IPS-20b (cell line): ENCODE measurements around the gene GRM8.

Source experiments
- H3K27ac ChIP-seq: one replicate; pipeline ENCODE4 v1.5.1; 2013; ENCODE audit warnings: low read length
- H3K27me3 ChIP-seq: 2 replicates; pipeline ENCODE4 v1.6.1; 2013; ENCODE audit warnings: mild to moderate bottlenecking, low read length, inconsistent platforms; ENCODE audit not compliant: insufficient read depth
- H3K36me3 ChIP-seq: 2 replicates; pipeline ENCODE4 v1.6.1; 2013; ENCODE audit warnings: low read depth, mild to moderate bottlenecking, inconsistent platforms, low read length, moderate library complexity; ENCODE audit not compliant: insufficient read depth
- H3K4me1 ChIP-seq: 2 replicates; pipeline ENCODE4 v1.6.1; 2013; ENCODE audit warnings: mild to moderate bottlenecking, control low read depth, inconsistent platforms, low read length, moderate library complexity; ENCODE audit not compliant: insufficient read depth
- H3K4me3 ChIP-seq: 2 replicates; pipeline ENCODE4 v1.5.1; 2013; ENCODE audit warnings: mild to moderate bottlenecking, low read length, inconsistent platforms
- H3K9ac ChIP-seq: 2 replicates; pipeline ENCODE4 v1.6.1; 2013; ENCODE audit warnings: low read depth, mild to moderate bottlenecking, inconsistent platforms, low read length, moderate library complexity
- H3K9me3 ChIP-seq: 2 replicates; pipeline ENCODE4 v1.6.1; 2013; ENCODE audit warnings: mild to moderate bottlenecking, low read depth, low read length, inconsistent platforms; ENCODE audit not compliant: insufficient read depth

Gene GRM8

GRCh38 chr7:127253281-127254162 is 781 bp upstream of the GRM8 start:
- H3K4me1 ChIP-seq: peaks cover 3% of the 10 kb centered on the region; the same call in 1 of the 2 replicates
- H3K27ac ChIP-seq: no peak overlapping the region
- H3K9me3 ChIP-seq: no peaks in the 10 kb centered on the region
- H3K9ac ChIP-seq: peak overlapping the region; percentile 91
- H3K27me3 ChIP-seq: peaks cover 72% of the 10 kb centered on the region
- peak overlapping the region; percentile 89 for H3K4me3 ChIP-seq
- no peaks in the 10 kb centered on the region for H3K36me3 ChIP-seq

GRCh38 chr7:127252377-127252713 is 396 bp downstream of the GRM8 start:
- peaks cover 3% of the 10 kb centered on the region; the same call in 1 of the 2 replicates for H3K4me1 ChIP-seq
- no peaks in the 10 kb centered on the region for H3K9me3 ChIP-seq
- peak overlapping the region; percentile 89 for H3K4me3 ChIP-seq
- H3K9ac ChIP-seq: peak overlapping the region; percentile 66; the same call in 1 of the 2 replicates
- no peaks in the 10 kb centered on the region for H3K36me3 ChIP-seq
- H3K27me3 ChIP-seq: peaks cover 79% of the 10 kb centered on the region
- no peak overlapping the region for H3K27ac ChIP-seq

GRCh38 chr7:127251465-127252376 is 1.0 kb downstream of the GRM8 start:
- H3K9ac ChIP-seq: peak overlapping the region; percentile 66; the same call in 1 of the 2 replicates
- no peaks in the 10 kb centered on the region for H3K36me3 ChIP-seq
- peaks cover 3% of the 10 kb centered on the region; the same call in 1 of the 2 replicates for H3K4me1 ChIP-seq
- H3K27me3 ChIP-seq: peaks cover 84% of the 10 kb centered on the region
- peak overlapping the region; percentile 89 for H3K4me3 ChIP-seq
- H3K9me3 ChIP-seq: no peaks in the 10 kb centered on the region
- H3K27ac ChIP-seq: no peak overlapping the region

GRCh38 chr7:127251036-127251464 is 1.7 kb downstream of the GRM8 start:
- Histone ChIP-seq H3K4me3 (peak overlapping the region; percentile 89), H3K9ac (no peak overlapping the region; the same call in 1 of the 2 replicates), H3K36me3 (no peaks in the 10 kb centered on the region), H3K27ac (no peak overlapping the region), H3K9me3 (no peaks in the 10 kb centered on the region), H3K4me1 (peaks cover 3% of the 10 kb centered on the region; the same call in 1 of the 2 replicates), H3K27me3 (peaks cover 81% of the 10 kb centered on the region)

GRCh38 chr7:127250312-127251035 is 2.3 kb downstream of the GRM8 start:
- H3K27me3 ChIP-seq: peaks cover 76% of the 10 kb centered on the region
- H3K9me3 ChIP-seq: no peaks in the 10 kb centered on the region
- peak overlapping the region; percentile 89; the same call in 1 of the 2 replicates for H3K4me3 ChIP-seq
- no peaks in the 10 kb centered on the region for H3K36me3 ChIP-seq
- H3K9ac ChIP-seq: no peak overlapping the region
- H3K4me1 ChIP-seq: peaks cover 3% of the 10 kb centered on the region; the same call in 1 of the 2 replicates
- no peak overlapping the region for H3K27ac ChIP-seq

GRCh38 chr7:127245607-127246006 is 7.1 kb downstream of the GRM8 start:
- Histone ChIP-seq H3K27me3 (peaks cover 34% of the 10 kb centered on the region), H3K9ac (no peak overlapping the region), H3K4me1 (no peaks in the 10 kb centered on the region), H3K4me3 (no peak overlapping the region), H3K27ac (no peak overlapping the region), H3K36me3 (no peaks in the 10 kb centered on the region), H3K9me3 (no peaks in the 10 kb centered on the region)

GRCh38 chr7:127245002-127245401 is 7.7 kb downstream of the GRM8 start:
- no peak overlapping the region for H3K27ac ChIP-seq
- no peak overlapping the region for H3K9ac ChIP-seq
- no peak overlapping the region for H3K4me3 ChIP-seq
- peaks cover 28% of the 10 kb centered on the region for H3K27me3 ChIP-seq
- no peaks in the 10 kb centered on the region for H3K36me3 ChIP-seq
- H3K9me3 ChIP-seq: no peaks in the 10 kb centered on the region
- no peaks in the 10 kb centered on the region for H3K4me1 ChIP-seq

- no peaks in the 10 kb centered on the region for H3K36me3 ChIP-seq
- no peak overlapping the region for H3K4me3 ChIP-seq
- H3K9ac ChIP-seq: no peak overlapping the region
- no peaks in the 10 kb centered on the region for H3K9me3 ChIP-seq
- H3K4me1 ChIP-seq: no peaks in the 10 kb centered on the region
- H3K27ac ChIP-seq: no peak overlapping the region
- H3K27me3 ChIP-seq: no peaks in the 10 kb centered on the region
These were observed 12.9 kb downstream of the GRM8 start for GRCh38 chr7:127239814-127240213.

- no peaks in the 10 kb centered on the region for H3K27me3 ChIP-seq
- H3K27ac ChIP-seq: no peak overlapping the region
- H3K36me3 ChIP-seq: no peaks in the 10 kb centered on the region
- H3K9me3 ChIP-seq: no peaks in the 10 kb centered on the region
- H3K4me1 ChIP-seq: no peaks in the 10 kb centered on the region; the same call in 1 of the 2 replicates
- H3K9ac ChIP-seq: no peak overlapping the region
- no peak overlapping the region for H3K4me3 ChIP-seq
These were observed 19.1 kb downstream of the GRM8 start for GRCh38 chr7:127233630-127234029.

- H3K9ac ChIP-seq: no peak overlapping the region
- H3K9me3 ChIP-seq: no peaks in the 10 kb centered on the region
- H3K36me3 ChIP-seq: no peaks in the 10 kb centered on the region
- peaks cover 4% of the 10 kb centered on the region; the same call in 1 of the 2 replicates for H3K4me1 ChIP-seq
- H3K4me3 ChIP-seq: no peak overlapping the region
- no peaks in the 10 kb centered on the region for H3K27me3 ChIP-seq
- no peak overlapping the region for H3K27ac ChIP-seq
These were observed 21.3 kb downstream of the GRM8 start for GRCh38 chr7:127231415-127231814.
